B cell (primary cell): Measurements from ENCODE around the gene FLAD1. TPM values are rescaled to one million over a fixed set of nuclear protein-coding genes. Genes with fewer than 3 reads are reported as not detected.

Source experiments
- ATAC-seq: fragments of 200-7000 bp; cut with Tn5 transposase; one replicate; pipeline ENCODE4 v1.10.0; 2021; ENCODE audit warnings: low read depth, mild to moderate bottlenecking, moderate number of reproducible peaks, moderate library complexity
- CTCF ChIA-PET: fragments of 350-600 bp; sonication (Branson Sonifier 250); formaldehyde crosslinking; loops from one replicate; lab custom pipeline; 2021; ENCODE audit warnings: antibody characterized with exemption, inconsistent platforms; lab: Charles Lee
- POLR2A ChIA-PET: fragments of 350-600 bp; sonication (Branson Sonifier 250); formaldehyde crosslinking; loops from one replicate; lab custom pipeline; 2021; ENCODE audit warnings: antibody characterized with exemption; lab: Charles Lee
- DNase-seq: peaks from one replicate; pipeline ENCODE4 v3.0.0; 2013
- H2AFZ ChIP-seq: 2 replicates; pipeline ENCODE4 v1.6.1; 2012; ENCODE audit warnings: mild to moderate bottlenecking, low read depth, low read length; ENCODE audit not compliant: insufficient read depth, poor library complexity, severe bottlenecking
- H3K27ac ChIP-seq, 2 donors: 1 replicate in 1 of 2; 2 replicates in 1 of 2; pipeline ENCODE4 v1.5.1; 2012 to 2013; ENCODE audit warnings: low read length in 2 of 2, mild to moderate bottlenecking in 2 of 2, moderate library complexity in 1 of 2
- H3K27me3 ChIP-seq, 4 experiments: fragments of 200-600 bp in 1 of 4; sonication (generic) in 1 of 4; replicated peaks in 1 of 4; 1 replicate in 2 of 4; 2 replicates in 2 of 4; pipeline versions ENCODE4 v1.6.1 to v1.7.0; 2013 to 2016; ENCODE audit warnings: low read length in 3 of 4, mild to moderate bottlenecking in 2 of 4, mixed read lengths in 1 of 4, moderate library complexity in 1 of 4; ENCODE audit not compliant: insufficient read depth in 4 of 4, control insufficient read depth in 3 of 4; ENCODE audit errors: control extremely low read depth in 1 of 4
- H3K36me3 ChIP-seq, 2 experiments: replicated peaks in 1 of 2; 1 replicate in 1 of 2; 2 replicates in 1 of 2; pipeline versions ENCODE4 v1.6.1 to v1.7.1; 2013; ENCODE audit warnings: low read length in 1 of 2; ENCODE audit not compliant: insufficient read depth in 2 of 2, control insufficient read depth in 1 of 2; ENCODE audit errors: control extremely low read depth in 1 of 2, extremely low read depth in 1 of 2
- H3K4me1 ChIP-seq, 2 donors: fragments of 200-600 bp in 1 of 2; sonication (generic) in 1 of 2; 1 replicate in 1 of 2; 2 replicates in 1 of 2; pipeline versions ENCODE4 v1.5.1 to v1.6.1; 2013 to 2017; ENCODE audit warnings: low read length in 2 of 2; ENCODE audit not compliant: control insufficient read depth in 2 of 2, insufficient read depth in 2 of 2
- H3K4me2 ChIP-seq: replicated peaks from 2 replicates; pipeline ENCODE3; 2012; ENCODE audit warnings: mild to moderate bottlenecking, low read depth, low read length; ENCODE audit not compliant: poor library complexity, severe bottlenecking
- H3K4me3 ChIP-seq, 5 experiments: fragments of 200-600 bp in 1 of 5; sonication (generic) in 1 of 5; 1 replicate in 3 of 5; 2 replicates in 2 of 5; pipeline versions ENCODE4 v1.5.1 to v1.7.0; 2011 to 2016; ENCODE audit warnings: low read length in 4 of 5, mild to moderate bottlenecking in 4 of 5, low read depth in 2 of 5, control low read depth in 1 of 5, moderate library complexity in 1 of 5; ENCODE audit not compliant: insufficient read depth in 1 of 5; ENCODE audit errors: control extremely low read depth in 1 of 5, extremely low read depth in 1 of 5
- H3K79me2 ChIP-seq: fragments of 200-600 bp; sonication (generic); one replicate; pipeline ENCODE4 v1.6.0; 2016; ENCODE audit warnings: low read length; ENCODE audit not compliant: control insufficient read depth, insufficient read depth
- H3K9ac ChIP-seq: fragments of 200-600 bp; sonication (generic); 2 replicates; pipeline ENCODE4 v1.6.1; 2017; ENCODE audit warnings: mild to moderate bottlenecking, low read length, moderate library complexity
- H3K9me3 ChIP-seq, 3 donors: one replicate each; pipeline versions ENCODE4 v1.6.1 to v1.7.1; 2013; ENCODE audit warnings: low read length in 2 of 3; ENCODE audit not compliant: control insufficient read depth in 2 of 3, insufficient read depth in 1 of 3; ENCODE audit errors: control extremely low read depth in 1 of 3
- H4K20me1 ChIP-seq: 2 replicates; pipeline ENCODE4 v1.6.0; 2012; ENCODE audit warnings: mild to moderate bottlenecking, low read length; ENCODE audit not compliant: insufficient read depth, control insufficient read depth, poor library complexity, severe bottlenecking
- H3K27ac Mint-ChIP-seq: one replicate; pipeline ENCODE4 v1.8.0; 2021; ENCODE audit warnings: mixed read lengths
- H3K27me3 Mint-ChIP-seq: one replicate; pipeline ENCODE4 v1.8.0; 2021; ENCODE audit warnings: mixed read lengths
- H3K4me1 Mint-ChIP-seq: one replicate; pipeline ENCODE4 v1.8.0; 2021; ENCODE audit warnings: mixed read lengths
- H3K4me3 Mint-ChIP-seq: one replicate; pipeline ENCODE4 v1.8.0; 2021; ENCODE audit warnings: mixed read lengths
- H3K9me3 Mint-ChIP-seq: one replicate; pipeline ENCODE4 v1.8.0; 2022; ENCODE audit warnings: mixed read lengths; ENCODE audit not compliant: insufficient read depth
- CTCF ChIP-seq: fragments of 200-600 bp; IDR thresholded peaks from one replicate; pipeline ENCODE4 v1.8.0; 2022; ENCODE audit warnings: antibody characterized with exemption, mild to moderate bottlenecking
- EZH2 ChIP-seq: IDR thresholded peaks from 2 replicates; pipeline ENCODE4 v1.6.1; 2012; ENCODE audit warnings: borderline replicate concordance, low read depth, mild to moderate bottlenecking, moderate library complexity, low read length; ENCODE audit not compliant: insufficient read depth, poor library complexity, severe bottlenecking
- WGBS: methylation state at CpG from one replicate; pipeline ENCODE4 v1.1.5; 2013; ENCODE audit warnings: missing lambda C conversion rate; ENCODE audit not compliant: insufficient coverage; 5-methylcytosine and 5-hydroxymethylcytosine counted together
- intact Hi-C: fragments of 100-400 bp; cut with micrococcal nuclease; formaldehyde crosslinking; loops from one replicate; pipeline ENCODE4 v1.10.0; 2022
- polyA plus RNA-seq: library from polyadenylated mRNA; depleted of rRNA; stranded (reverse); fragments of >200 nt; gene quantifications from 2 replicates; pipeline ENCODE4 v1.2.3, GENCODE V29; 2012
- total RNA-seq, 2 donors: library from RNA; stranded (reverse); fragments of 120-200 nt in 1 of 2; gene quantifications; 1 replicate in 1 of 2; 2 replicates in 1 of 2; pipeline versions ENCODE4 v1.2.3 to v1.2.4, GENCODE V29; 2013 to 2022

Gene FLAD1
- total and polyA plus RNA-seq, 2 donors (not counting 1 experiment from before 2014, with no cell fraction given) = 51.4 to 83.0 TPM

GRCh38 chr1:154974102-154974807 is 8.9 kb upstream of the FLAD1 start, which contains the start of gene CKS1B:
Gene CKS1B (plus strand): TSS chr1:154974681. CDS start chr1:154974746, 65 bp downstream.
- intact Hi-C loops = loop anchor here (1.0 to 5.0 kb wide), 4 partner anchors 19 to 198 kb away; partner anchors contain the start of genes KRTCAP2 and TRIM46
- no peaks in the 10 kb centered on the region for H3K27me3 ChIP-seq
- H3K79me2 ChIP-seq = peaks cover 64% of the 10 kb centered on the region
- CTCF ChIA-PET = interaction anchor here (0.6 to 8.7 kb wide), 20 partner anchors 9 to 502 kb away, joined by 3 to 110 read pairs (median 4); partner anchors contain the start of genes FLAD1, KRTCAP2, PBXIP1 and PMVK
- peak within 1 kb of the TSS; percentile 90 to 94 for H3K27ac ChIP-seq
- H3K4me3 ChIP-seq = peak within 1 kb of the TSS; percentile 71 to 99 (median 90)
- peaks cover 22 to 44% of the 10 kb centered on the region in 2 donors for H3K4me1 ChIP-seq
- WGBS = under 1% methylated on average over 41 of the region's 47 CpGs
- TF ChIP-seq CTCF (no peak), EZH2 (no peak)
- Mint-ChIP-seq H3K9me3 (no peaks in the 10 kb centered on the region), H3K27ac (no peak within 1 kb of the TSS), H3K27me3 (no peaks in the 10 kb centered on the region), H3K4me1 (peaks cover 29% of the 10 kb centered on the region), H3K4me3 (no peak within 1 kb of the TSS)
- peaks cover 1 to 13% of the 10 kb centered on the region in 2 experiments for H3K36me3 ChIP-seq
- H3K9ac ChIP-seq = peak within 1 kb of the TSS; percentile 86
- ATAC-seq = peak; percentile 80
- H4K20me1 ChIP-seq = peaks cover 38% of the 10 kb centered on the region
- POLR2A ChIA-PET = interaction anchor here (0.6 to 3.8 kb wide), 15 partner anchors 9 to 111 kb away, joined by 3 to 32 read pairs (median 6); partner anchors contain the start of genes FLAD1, PBXIP1, PMVK and PYGO2
- H3K9me3 ChIP-seq = no peaks in the 10 kb centered on the region
- peak within 1 kb of the TSS; percentile 82 for H2AFZ ChIP-seq
- peak within 1 kb of the TSS; percentile 86 for H3K4me2 ChIP-seq
- DNase-seq = peak; percentile 100
